Hematopoietic multipotent progenitor cell treated with erythropoietin and hydrocortisone succinate and interleukin-3 and kit ligand, for 4 days (in vitro differentiated cells): ENCODE data around the gene TCF25.
"Not testable (repeated sequence)": the region's sequence is repeated elsewhere in the genome, so short reads cannot be mapped to it uniquely, and the experiment has no call there.

Experiments used
- DNase-seq: peaks from one replicate; pipeline ENCODE4 v3.0.0-alpha.2; 2015

The TCF25 gene

GRCh38 chr16:89921702-89922476 is 48.5 kb downstream of the TCF25 start:
- peak; percentile 74 for DNase-seq

GRCh38 chr16:89922477-89922883 is 49.1 kb downstream of the TCF25 start:
- DNase-seq, result peak; percentile 81

GRCh38 chr16:89922884-89923639 is 49.7 kb downstream of the TCF25 start, which contains the start of gene TUBB3:
Gene TUBB3, plus strand, starts transcription at chr16:89923342. Its CDS starts 60 bp downstream, at chr16:89923402.
- DNase-seq, result peak; percentile 87

GRCh38 chr16:89923640-89924296 is 50.4 kb downstream of the TCF25 start:
- DNase-seq, result no peak

GRCh38 chr16:89924297-89924924 is 51.0 kb downstream of the TCF25 start:
- DNase-seq, result peak; percentile 70

GRCh38 chr16:89924925-89925307 is 51.5 kb downstream of the TCF25 start:
- no peak for DNase-seq

- no peak for DNase-seq
Observed at GRCh38 chr16:89925596-89926079, 52.2 kb downstream of the TCF25 start.

- no peak for DNase-seq
Observed at GRCh38 chr16:89931305-89931896, 58.0 kb downstream of the TCF25 start.

- no peak for DNase-seq
Observed at GRCh38 chr16:89931964-89932363, 58.6 kb downstream of the TCF25 start.

GRCh38 chr16:89934019-89934418 is 60.6 kb downstream of the TCF25 start:
- not testable (repeated sequence) for DNase-seq

GRCh38 chr16:89934611-89935553 is 61.5 kb downstream of the TCF25 start:
- DNase-seq, result no peak

GRCh38 chr16:89935620-89936019 is 62.2 kb downstream of the TCF25 start:
- DNase-seq, result not testable (repeated sequence)

- DNase-seq, result no peak
Observed at GRCh38 chr16:89936034-89936433, 62.6 kb downstream of the TCF25 start.

GRCh38 chr16:89936508-89936907 is 63.1 kb downstream of the TCF25 start:
- no peak for DNase-seq

- DNase-seq, result no peak
Observed at GRCh38 chr16:89936981-89937380, 63.6 kb downstream of the TCF25 start.

GRCh38 chr16:89938175-89938885 is 64.9 kb downstream of the TCF25 start:
- no peak for DNase-seq

GRCh38 chr16:89944773-89945172 is 71.4 kb downstream of the TCF25 start:
- DNase-seq, result no peak

GRCh38 chr16:89945654-89946053 is 72.3 kb downstream of the TCF25 start:
- no peak for DNase-seq

- DNase-seq, result no peak
Observed at GRCh38 chr16:89946515-89946914, 73.1 kb downstream of the TCF25 start.

GRCh38 chr16:89949121-89949742 is 75.8 kb downstream of the TCF25 start:
- no peak for DNase-seq
